Thyroid gland (tissue), 4 donors: ENCODE measurements around the gene TMEM167A.

Source experiments
- CTCF ChIP-seq, 6 experiments: fragments of 200-600 bp in 3 of 6; fragments of 450-650 bp in 3 of 6; sonication (generic) in 3 of 6; IDR thresholded peaks; one replicate each; pipeline ENCODE4 v1.5.1; 2016 to 2019; ENCODE audit warnings: antibody characterized with exemption in 6 of 6, mild to moderate bottlenecking in 2 of 6, inconsistent platforms in 1 of 6, moderate library complexity in 1 of 6
- POLR2A ChIP-seq, 2 donors: fragments of 450-650 bp; IDR thresholded peaks; one replicate each; pipeline ENCODE4 v1.6.1; 2017; ENCODE audit warnings: antibody characterized with exemption in 2 of 2, mild to moderate bottlenecking in 2 of 2, moderate library complexity in 1 of 2

GRCh38 chr5:83006683-83007283, 70.4 kb downstream of the TMEM167A start:
- TF ChIP-seq CTCF (IDR thresholded peaks at IDR 0.05), result no peak
- TF ChIP-seq POLR2A (IDR thresholded peaks at IDR 0.05), result no peak
